B cell (primary cell): ENCODE results near the gene EPN2. TPM values are rescaled to one million over a fixed set of nuclear protein-coding genes. Genes with fewer than 3 reads are reported as not detected.

Experiments
- ATAC-seq: fragments of 200-7000 bp; cut with Tn5 transposase; one replicate; pipeline ENCODE4 v1.10.0; 2021; ENCODE audit warnings: low read depth, mild to moderate bottlenecking, moderate number of reproducible peaks, moderate library complexity
- CTCF ChIA-PET: fragments of 350-600 bp; sonication (Branson Sonifier 250); formaldehyde crosslinking; loops from one replicate; lab custom pipeline; 2021; ENCODE audit warnings: antibody characterized with exemption, inconsistent platforms; lab: Charles Lee
- POLR2A ChIA-PET: fragments of 350-600 bp; sonication (Branson Sonifier 250); formaldehyde crosslinking; loops from one replicate; lab custom pipeline; 2021; ENCODE audit warnings: antibody characterized with exemption; lab: Charles Lee
- DNase-seq: peaks from one replicate; pipeline ENCODE4 v3.0.0; 2013
- H2AFZ ChIP-seq: 2 replicates; pipeline ENCODE4 v1.6.1; 2012; ENCODE audit warnings: mild to moderate bottlenecking, low read depth, low read length; ENCODE audit not compliant: insufficient read depth, poor library complexity, severe bottlenecking
- H3K27ac ChIP-seq, 2 donors: 1 replicate in 1 of 2; 2 replicates in 1 of 2; pipeline ENCODE4 v1.5.1; 2012 to 2013; ENCODE audit warnings: low read length in 2 of 2, mild to moderate bottlenecking in 2 of 2, moderate library complexity in 1 of 2
- H3K27me3 ChIP-seq, 4 experiments: fragments of 200-600 bp in 1 of 4; sonication (generic) in 1 of 4; replicated peaks in 1 of 4; 1 replicate in 2 of 4; 2 replicates in 2 of 4; pipeline versions ENCODE4 v1.6.1 to v1.7.0; 2013 to 2016; ENCODE audit warnings: low read length in 3 of 4, mild to moderate bottlenecking in 2 of 4, mixed read lengths in 1 of 4, moderate library complexity in 1 of 4; ENCODE audit not compliant: insufficient read depth in 4 of 4, control insufficient read depth in 3 of 4; ENCODE audit errors: control extremely low read depth in 1 of 4
- H3K36me3 ChIP-seq, 2 experiments: replicated peaks in 1 of 2; 1 replicate in 1 of 2; 2 replicates in 1 of 2; pipeline versions ENCODE4 v1.6.1 to v1.7.1; 2013; ENCODE audit warnings: low read length in 1 of 2; ENCODE audit not compliant: insufficient read depth in 2 of 2, control insufficient read depth in 1 of 2; ENCODE audit errors: control extremely low read depth in 1 of 2, extremely low read depth in 1 of 2
- H3K4me1 ChIP-seq, 2 donors: fragments of 200-600 bp in 1 of 2; sonication (generic) in 1 of 2; 1 replicate in 1 of 2; 2 replicates in 1 of 2; pipeline versions ENCODE4 v1.5.1 to v1.6.1; 2013 to 2017; ENCODE audit warnings: low read length in 2 of 2; ENCODE audit not compliant: control insufficient read depth in 2 of 2, insufficient read depth in 2 of 2
- H3K4me2 ChIP-seq: replicated peaks from 2 replicates; pipeline ENCODE3; 2012; ENCODE audit warnings: mild to moderate bottlenecking, low read depth, low read length; ENCODE audit not compliant: poor library complexity, severe bottlenecking
- H3K4me3 ChIP-seq, 5 experiments: fragments of 200-600 bp in 1 of 5; sonication (generic) in 1 of 5; 1 replicate in 3 of 5; 2 replicates in 2 of 5; pipeline versions ENCODE4 v1.5.1 to v1.7.0; 2011 to 2016; ENCODE audit warnings: low read length in 4 of 5, mild to moderate bottlenecking in 4 of 5, low read depth in 2 of 5, control low read depth in 1 of 5, moderate library complexity in 1 of 5; ENCODE audit not compliant: insufficient read depth in 1 of 5; ENCODE audit errors: control extremely low read depth in 1 of 5, extremely low read depth in 1 of 5
- H3K79me2 ChIP-seq: fragments of 200-600 bp; sonication (generic); one replicate; pipeline ENCODE4 v1.6.0; 2016; ENCODE audit warnings: low read length; ENCODE audit not compliant: control insufficient read depth, insufficient read depth
- H3K9ac ChIP-seq: fragments of 200-600 bp; sonication (generic); 2 replicates; pipeline ENCODE4 v1.6.1; 2017; ENCODE audit warnings: mild to moderate bottlenecking, low read length, moderate library complexity
- H3K9me3 ChIP-seq, 3 donors: one replicate each; pipeline versions ENCODE4 v1.6.1 to v1.7.1; 2013; ENCODE audit warnings: low read length in 2 of 3; ENCODE audit not compliant: control insufficient read depth in 2 of 3, insufficient read depth in 1 of 3; ENCODE audit errors: control extremely low read depth in 1 of 3
- H4K20me1 ChIP-seq: 2 replicates; pipeline ENCODE4 v1.6.0; 2012; ENCODE audit warnings: mild to moderate bottlenecking, low read length; ENCODE audit not compliant: insufficient read depth, control insufficient read depth, poor library complexity, severe bottlenecking
- H3K27ac Mint-ChIP-seq: one replicate; pipeline ENCODE4 v1.8.0; 2021; ENCODE audit warnings: mixed read lengths
- H3K27me3 Mint-ChIP-seq: one replicate; pipeline ENCODE4 v1.8.0; 2021; ENCODE audit warnings: mixed read lengths
- H3K4me1 Mint-ChIP-seq: one replicate; pipeline ENCODE4 v1.8.0; 2021; ENCODE audit warnings: mixed read lengths
- H3K4me3 Mint-ChIP-seq: one replicate; pipeline ENCODE4 v1.8.0; 2021; ENCODE audit warnings: mixed read lengths
- H3K9me3 Mint-ChIP-seq: one replicate; pipeline ENCODE4 v1.8.0; 2022; ENCODE audit warnings: mixed read lengths; ENCODE audit not compliant: insufficient read depth
- CTCF ChIP-seq: fragments of 200-600 bp; IDR thresholded peaks from one replicate; pipeline ENCODE4 v1.8.0; 2022; ENCODE audit warnings: antibody characterized with exemption, mild to moderate bottlenecking
- EZH2 ChIP-seq: IDR thresholded peaks from 2 replicates; pipeline ENCODE4 v1.6.1; 2012; ENCODE audit warnings: borderline replicate concordance, low read depth, mild to moderate bottlenecking, moderate library complexity, low read length; ENCODE audit not compliant: insufficient read depth, poor library complexity, severe bottlenecking
- WGBS: methylation state at CpG from one replicate; pipeline ENCODE4 v1.1.5; 2013; ENCODE audit warnings: missing lambda C conversion rate; ENCODE audit not compliant: insufficient coverage; 5-methylcytosine and 5-hydroxymethylcytosine counted together
- intact Hi-C: fragments of 100-400 bp; cut with micrococcal nuclease; formaldehyde crosslinking; loops from one replicate; pipeline ENCODE4 v1.10.0; 2022
- polyA plus RNA-seq: library from polyadenylated mRNA; depleted of rRNA; stranded (reverse); fragments of >200 nt; gene quantifications from 2 replicates; pipeline ENCODE4 v1.2.3, GENCODE V29; 2012
- total RNA-seq, 2 donors: library from RNA; stranded (reverse); fragments of 120-200 nt in 1 of 2; gene quantifications; 1 replicate in 1 of 2; 2 replicates in 1 of 2; pipeline versions ENCODE4 v1.2.3 to v1.2.4, GENCODE V29; 2013 to 2022

Gene EPN2
- total and polyA plus RNA-seq, 2 donors (not counting 1 experiment from before 2014, with no cell fraction given): 15.7 to 35.6 TPM

- H3K27ac Mint-ChIP-seq: no peak overlapping the region
- peaks cover 0 to 37% (median 8%) of the 10 kb centered on the region in 4 experiments for H3K27me3 ChIP-seq
- WGBS: 24% methylated on average over 5 of the region's 9 CpGs
- H2AFZ ChIP-seq: no peak overlapping the region
- no peak for DNase-seq
- no peak for ATAC-seq
- H3K4me1 ChIP-seq: peaks cover 6 to 11% of the 10 kb centered on the region in 2 donors
- intact Hi-C loops: no loop called here
- peaks cover 16% of the 10 kb centered on the region for H3K4me1 Mint-ChIP-seq
- peaks cover 25% of the 10 kb centered on the region for H4K20me1 ChIP-seq
- POLR2A ChIA-PET: no interaction called here
- no peaks in the 10 kb centered on the region for H3K36me3 ChIP-seq
- H3K27me3 Mint-ChIP-seq: peaks cover 23% of the 10 kb centered on the region
- no peaks in the 10 kb centered on the region for H3K9me3 Mint-ChIP-seq
- H3K79me2 ChIP-seq: no peaks in the 10 kb centered on the region
- CTCF ChIA-PET: interaction anchor here (0.9 kb wide), 1 partner anchor 48 kb away, joined by 3 read pairs; no protein-coding TSS in a partner anchor
- H3K9ac ChIP-seq: no peak overlapping the region
- H3K27ac ChIP-seq: no peak overlapping the region
- H3K4me3 Mint-ChIP-seq: no peak overlapping the region
- TF ChIP-seq CTCF (no peak), EZH2 (no peak)
- no peaks in the 10 kb centered on the region for H3K9me3 ChIP-seq
- no peak overlapping the region for H3K4me3 ChIP-seq
- H3K4me2 ChIP-seq: no peak overlapping the region
These were observed 53.0 kb downstream of the EPN2 start for GRCh38 chr17:19290066-19290705.

GRCh38 chr17:19291646-19292376 is 54.6 kb downstream of the EPN2 start:
- intact Hi-C loops: no loop called here
- peaks cover 6 to 8% of the 10 kb centered on the region in 2 donors for H3K4me1 ChIP-seq
- Mint-ChIP-seq H3K27ac (no peak overlapping the region), H3K27me3 (peaks cover 21% of the 10 kb centered on the region), H3K4me3 (no peak overlapping the region), H3K4me1 (peaks cover 13% of the 10 kb centered on the region), H3K9me3 (no peaks in the 10 kb centered on the region)
- 87% methylated on average over 7 of the region's 12 CpGs for WGBS
- no peak for DNase-seq
- TF ChIP-seq EZH2: no peak
- peaks cover 15% of the 10 kb centered on the region for H4K20me1 ChIP-seq
- no peaks in the 10 kb centered on the region for H3K9me3 ChIP-seq
- ATAC-seq: no peak
- ChIA-PET POLR2A (no interaction called here), CTCF (no interaction called here)
- H3K4me3 ChIP-seq: no peak overlapping the region
- peaks cover 0 to 29% (median 8%) of the 10 kb centered on the region in 4 experiments for H3K27me3 ChIP-seq
- H2AFZ ChIP-seq: no peak overlapping the region
- no peaks in the 10 kb centered on the region for H3K36me3 ChIP-seq
- H3K27ac ChIP-seq: no peak overlapping the region
- no peak overlapping the region for H3K9ac ChIP-seq
- H3K4me2 ChIP-seq: no peak overlapping the region
- no peaks in the 10 kb centered on the region for H3K79me2 ChIP-seq
